Measurements from ENCODE around the gene LCE2B.
"Not testable (repeated sequence)": the region's sequence is repeated elsewhere in the genome, so short reads cannot be mapped to it uniquely, and the experiment has no call there.

The LCE2B gene

DNA sequence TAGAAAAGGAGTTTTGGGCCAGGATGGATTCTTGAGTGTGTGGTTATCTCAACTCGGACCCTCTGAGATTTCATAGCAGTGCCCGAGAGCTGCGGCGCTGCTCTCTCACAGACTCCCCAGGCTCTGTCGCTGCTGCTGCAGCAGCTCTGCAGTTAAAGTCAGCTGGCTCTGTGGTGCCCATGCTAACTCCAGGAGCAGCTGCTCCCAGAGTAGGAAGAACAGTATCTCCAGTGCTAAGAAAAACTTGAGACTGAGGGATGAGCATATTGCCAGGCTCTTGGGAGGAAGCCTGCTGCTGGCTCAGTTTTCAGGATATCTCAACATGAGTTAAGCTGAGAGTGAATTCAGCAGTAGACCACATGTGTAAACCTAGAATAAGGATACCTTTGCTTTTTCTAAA, 18.3 kb upstream of the LCE2B start:
- no peak overlapping the region for H3K27ac ChIP-seq (ENCODE audit: insufficient read depth, low read depth, low read length, poor library complexity, severe bottlenecking)
- peaks cover 9% of the 10 kb centered on the region for H3K9me3 ChIP-seq (ENCODE audit: control insufficient read depth, low read length)
- H3K4me1 ChIP-seq (ENCODE audit: control insufficient read depth, insufficient read depth, low read length) = no peaks in the 10 kb centered on the region
- H3K27me3 ChIP-seq (ENCODE audit: control insufficient read depth, insufficient read depth, low read length, poor library complexity, severe bottlenecking) = no peaks in the 10 kb centered on the region
- WGBS, 2 experiments = 84 to 89% methylated on average over 5 of the region's 5 CpGs
- H3K36me3 ChIP-seq (ENCODE audit: control insufficient read depth, insufficient read depth, low read length) = no peaks in the 10 kb centered on the region
- no peak overlapping the region for H3K4me3 ChIP-seq (ENCODE audit: insufficient read depth, low read depth, low read length)

DNA sequence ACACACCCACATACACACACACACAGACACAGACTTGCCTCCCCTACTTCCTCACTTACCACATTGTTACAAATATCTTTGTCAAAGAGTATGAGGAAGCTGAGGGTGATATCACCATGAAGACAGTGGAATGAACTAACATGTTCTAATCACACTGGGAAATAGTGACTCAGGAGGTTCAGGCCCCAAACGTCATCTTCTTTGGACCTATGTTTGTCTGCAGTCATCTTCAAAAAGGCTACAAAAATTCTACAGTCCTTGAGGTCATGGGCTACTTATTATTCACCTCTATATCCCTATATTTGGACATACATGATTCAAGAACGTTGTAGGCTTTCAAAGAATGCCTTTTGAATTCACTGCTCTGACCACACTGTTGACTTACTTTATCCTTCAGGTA, 12.9 kb upstream of the LCE2B start:
- Histone ChIP-seq H3K4me3 (ENCODE audit: insufficient read depth, low read depth, low read length) (no peak overlapping the region), H3K4me1 (ENCODE audit: control insufficient read depth, insufficient read depth, low read length) (no peaks in the 10 kb centered on the region), H3K27me3 (ENCODE audit: control insufficient read depth, insufficient read depth, low read length, poor library complexity, severe bottlenecking) (no peaks in the 10 kb centered on the region), H3K9me3 (ENCODE audit: control insufficient read depth, low read length) (peaks cover 7% of the 10 kb centered on the region), H3K36me3 (ENCODE audit: control insufficient read depth, insufficient read depth, low read length) (no peaks in the 10 kb centered on the region), H3K27ac (ENCODE audit: insufficient read depth, low read depth, low read length, poor library complexity, severe bottlenecking) (no peak overlapping the region)
- WGBS, 2 experiments = 15 to 23% methylated on average over 2 of the region's 2 CpGs

DNA sequence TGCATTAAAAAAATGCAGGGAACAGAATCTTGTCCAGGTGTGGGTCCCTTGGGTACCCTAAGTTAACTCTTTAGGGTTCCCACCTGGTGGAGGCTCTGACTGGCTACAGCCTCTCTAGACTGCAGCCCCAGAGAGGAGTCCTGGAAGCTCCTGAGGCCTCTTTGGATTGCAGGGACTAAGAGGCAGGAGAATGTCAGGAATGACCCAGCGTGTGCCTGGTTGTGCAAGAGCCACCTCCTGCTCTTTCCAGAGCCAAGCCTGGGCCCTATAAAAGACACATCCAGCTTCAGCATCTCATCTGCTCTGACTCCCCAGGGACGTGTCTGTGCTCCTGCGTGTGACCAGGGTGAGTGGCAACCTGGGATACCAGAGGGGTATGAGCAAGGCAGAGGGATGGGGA, 10.9 kb upstream of the LCE2B start, which contains the start of gene LCE2C:
Gene LCE2C (plus strand): TSS at position 297 of the 400 bp plus-strand sequence. CDS start 737 bp downstream, outside the sequence.
- not testable (repeated sequence) for H3K4me3 ChIP-seq (ENCODE audit: insufficient read depth, low read depth, low read length); H3K4me1 ChIP-seq (ENCODE audit: control insufficient read depth, insufficient read depth, low read length); H3K27me3 ChIP-seq (ENCODE audit: control insufficient read depth, insufficient read depth, low read length, poor library complexity, severe bottlenecking); H3K27ac ChIP-seq (ENCODE audit: insufficient read depth, low read depth, low read length, poor library complexity, severe bottlenecking); H3K36me3 ChIP-seq (ENCODE audit: control insufficient read depth, insufficient read depth, low read length)
- H3K9me3 ChIP-seq (ENCODE audit: control insufficient read depth, low read length) = peaks cover 14% of the 10 kb centered on the region
- WGBS, 2 experiments = 17 to 27% methylated on average over 1 of the region's 3 CpGs

DNA sequence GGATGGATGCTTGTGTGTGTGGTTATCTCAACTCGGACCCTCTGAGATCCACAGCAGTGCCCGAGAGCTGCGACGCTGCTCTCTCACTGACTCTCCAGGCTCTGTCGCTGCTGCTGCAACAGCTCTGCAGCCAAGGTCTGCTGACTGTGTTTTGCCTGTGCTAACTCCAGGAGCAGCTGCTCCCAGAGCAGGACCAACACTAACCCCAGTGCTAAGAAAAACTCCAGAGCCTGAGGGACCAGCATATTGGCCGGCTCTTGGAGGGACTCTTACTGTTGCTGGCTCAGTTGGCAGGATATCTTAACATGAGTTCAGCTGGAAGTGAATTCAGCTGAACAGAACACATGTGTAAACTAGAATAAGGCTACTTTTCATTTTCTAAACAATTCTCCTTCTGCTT, 6.5 kb upstream of the LCE2B start:
- Histone ChIP-seq H3K9me3 (ENCODE audit: control insufficient read depth, low read length) (peaks cover 23% of the 10 kb centered on the region), H3K4me1 (ENCODE audit: control insufficient read depth, insufficient read depth, low read length) (no peaks in the 10 kb centered on the region), H3K27me3 (ENCODE audit: control insufficient read depth, insufficient read depth, low read length, poor library complexity, severe bottlenecking) (no peaks in the 10 kb centered on the region), H3K4me3 (ENCODE audit: insufficient read depth, low read depth, low read length) (no peak overlapping the region), H3K36me3 (ENCODE audit: control insufficient read depth, insufficient read depth, low read length) (no peaks in the 10 kb centered on the region), H3K27ac (ENCODE audit: insufficient read depth, low read depth, low read length, poor library complexity, severe bottlenecking) (no peak overlapping the region)
- whole genome bisulfite sequencing, 2 experiments = 82 to 89% methylated on average over 6 of the region's 6 CpGs

DNA sequence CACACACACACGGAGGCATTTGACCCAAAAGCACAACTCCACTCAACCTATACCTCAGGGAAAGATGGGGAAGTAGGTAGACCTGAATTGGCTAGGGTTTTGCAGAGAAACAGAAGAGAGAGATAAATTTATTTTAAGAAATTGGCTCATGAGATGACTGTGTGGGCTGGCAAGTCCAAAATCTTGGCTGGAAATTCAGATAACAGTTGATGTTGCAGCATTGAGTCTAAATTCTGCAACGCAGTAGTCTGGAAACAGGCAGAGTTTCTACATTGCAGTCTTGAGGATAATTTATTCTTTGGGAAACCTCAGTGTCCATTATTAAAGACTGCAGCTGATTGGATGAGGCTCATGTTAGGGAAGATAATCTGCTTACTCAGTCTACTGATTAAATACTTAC, 4.3 kb upstream of the LCE2B start:
- no peaks in the 10 kb centered on the region for H3K27me3 ChIP-seq (ENCODE audit: control insufficient read depth, insufficient read depth, low read length, poor library complexity, severe bottlenecking)
- 71 to 75% methylated on average over 1 of the region's 2 CpGs for WGBS, 2 experiments
- no peak overlapping the region for H3K4me3 ChIP-seq (ENCODE audit: insufficient read depth, low read depth, low read length)
- H3K9me3 ChIP-seq (ENCODE audit: control insufficient read depth, low read length) = peaks cover 21% of the 10 kb centered on the region
- no peaks in the 10 kb centered on the region for H3K36me3 ChIP-seq (ENCODE audit: control insufficient read depth, insufficient read depth, low read length)
- no peaks in the 10 kb centered on the region for H3K4me1 ChIP-seq (ENCODE audit: control insufficient read depth, insufficient read depth, low read length)
- no peak overlapping the region for H3K27ac ChIP-seq (ENCODE audit: insufficient read depth, low read depth, low read length, poor library complexity, severe bottlenecking)

DNA sequence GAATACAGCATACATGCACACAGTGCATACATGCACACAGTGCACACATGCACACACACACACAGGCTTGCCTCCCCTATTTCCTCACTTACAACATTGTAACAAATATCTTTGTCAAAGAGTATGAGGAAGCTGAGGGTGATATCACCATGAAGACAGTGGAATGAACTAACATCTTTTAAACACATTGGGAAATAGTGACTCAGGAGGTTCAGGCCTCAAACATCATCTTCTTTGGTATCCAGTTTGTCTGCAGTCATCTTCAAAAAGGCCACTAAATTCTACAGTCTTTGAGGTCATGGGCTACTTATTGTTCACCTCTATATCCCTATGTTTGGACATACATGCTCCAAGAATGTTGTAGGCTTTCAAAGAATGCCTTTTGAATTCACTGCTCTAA, 2.1 kb upstream of the LCE2B start:
- Histone ChIP-seq H3K27me3 (ENCODE audit: control insufficient read depth, insufficient read depth, low read length, poor library complexity, severe bottlenecking) (no peaks in the 10 kb centered on the region), H3K36me3 (ENCODE audit: control insufficient read depth, insufficient read depth, low read length) (no peaks in the 10 kb centered on the region), H3K4me3 (ENCODE audit: insufficient read depth, low read depth, low read length) (no peak overlapping the region), H3K4me1 (ENCODE audit: control insufficient read depth, insufficient read depth, low read length) (no peaks in the 10 kb centered on the region), H3K9me3 (ENCODE audit: control insufficient read depth, low read length) (peaks cover 15% of the 10 kb centered on the region), H3K27ac (ENCODE audit: insufficient read depth, low read depth, low read length, poor library complexity, severe bottlenecking) (no peak overlapping the region)

DNA sequence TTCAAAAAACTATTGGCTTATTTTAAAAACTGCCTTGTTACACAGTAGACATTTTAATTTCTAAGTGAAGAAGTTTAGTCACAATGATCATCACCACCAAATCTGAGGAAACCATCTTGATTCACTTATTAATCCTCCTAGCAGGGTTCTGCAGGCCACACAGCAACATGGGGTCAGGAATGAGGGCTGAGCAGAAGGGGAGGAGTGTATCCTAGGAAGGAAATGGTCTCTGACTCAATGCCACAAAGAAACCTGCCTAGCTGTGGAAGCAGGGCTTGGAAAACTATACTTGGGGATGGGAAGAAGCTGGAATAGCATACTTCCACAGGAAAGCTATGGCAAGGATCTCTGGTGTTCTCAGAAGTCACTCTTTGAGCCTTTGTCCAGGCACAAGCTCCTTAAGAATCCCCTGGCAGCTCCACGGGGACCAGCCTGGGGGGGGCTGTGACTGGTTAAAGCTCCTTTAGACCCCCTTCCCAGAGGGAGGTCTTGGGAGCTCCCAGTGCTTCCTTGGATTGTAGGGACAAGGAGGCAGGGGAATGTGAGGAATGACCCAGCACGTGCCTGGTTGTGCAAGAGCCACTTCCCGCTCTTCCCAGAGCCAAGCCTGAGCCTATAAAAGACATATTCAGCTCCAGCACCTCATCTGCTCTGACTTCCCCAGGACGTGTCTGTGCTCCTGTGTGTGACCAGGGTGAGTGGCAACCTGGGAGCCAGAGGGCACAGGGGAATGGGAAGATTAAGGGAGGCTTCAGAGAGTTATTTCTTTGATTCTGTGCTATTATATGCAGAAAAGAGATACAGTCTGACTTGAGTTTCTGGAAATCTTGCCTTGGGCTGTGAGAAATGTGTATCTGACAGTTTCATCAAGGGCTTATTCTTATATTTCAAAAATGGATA, 12.0 kb downstream of the LCE2B start, which contains the start of gene LCE2A:
Gene LCE2A (plus strand): TSS at position 645 of the 900 bp plus-strand sequence. CDS start 557 bp downstream, outside the sequence.
- H3K27me3 ChIP-seq (ENCODE audit: control insufficient read depth, insufficient read depth, low read length, poor library complexity, severe bottlenecking) = no peaks in the 10 kb centered on the region
- H3K9me3 ChIP-seq (ENCODE audit: control insufficient read depth, low read length) = peaks cover 12% of the 10 kb centered on the region
- H3K36me3 ChIP-seq (ENCODE audit: control insufficient read depth, insufficient read depth, low read length) = no peaks in the 10 kb centered on the region
- H3K4me3 ChIP-seq (ENCODE audit: insufficient read depth, low read depth, low read length) = no peak within 1 kb of the TSS
- H3K4me1 ChIP-seq (ENCODE audit: control insufficient read depth, insufficient read depth, low read length) = no peaks in the 10 kb centered on the region
- 46% methylated on average over 4 of the region's 4 CpGs for WGBS, 2 experiments
- H3K27ac ChIP-seq (ENCODE audit: insufficient read depth, low read depth, low read length, poor library complexity, severe bottlenecking) = no peak within 1 kb of the TSS

DNA sequence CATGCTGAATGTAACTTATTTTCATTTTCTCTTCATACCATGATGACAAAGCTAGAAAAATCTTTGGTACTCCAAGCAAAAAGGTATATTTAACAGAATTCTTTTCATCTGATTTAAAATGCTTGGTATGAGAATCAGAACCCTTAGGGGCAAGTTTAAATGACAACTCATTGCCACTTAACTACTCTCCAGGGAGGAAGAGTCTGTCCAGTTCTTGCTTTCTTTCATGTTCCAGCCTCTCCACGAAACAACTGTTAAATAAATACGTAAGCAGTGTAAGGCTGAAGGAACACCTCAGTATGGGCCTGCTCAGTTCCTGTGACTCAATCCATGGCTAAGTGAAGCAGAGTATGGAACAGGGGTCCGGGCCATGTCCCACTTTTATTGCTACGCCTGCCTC, 13.8 kb downstream of the LCE2B start:
- Histone ChIP-seq H3K27ac (ENCODE audit: insufficient read depth, low read depth, low read length, poor library complexity, severe bottlenecking) (no peak overlapping the region), H3K9me3 (ENCODE audit: control insufficient read depth, low read length) (peaks cover 19% of the 10 kb centered on the region), H3K4me3 (ENCODE audit: insufficient read depth, low read depth, low read length) (no peak overlapping the region), H3K36me3 (ENCODE audit: control insufficient read depth, insufficient read depth, low read length) (no peaks in the 10 kb centered on the region), H3K4me1 (ENCODE audit: control insufficient read depth, insufficient read depth, low read length) (no peaks in the 10 kb centered on the region), H3K27me3 (ENCODE audit: control insufficient read depth, insufficient read depth, low read length, poor library complexity, severe bottlenecking) (no peaks in the 10 kb centered on the region)
- WGBS, 2 experiments = 73 to 75% methylated on average over 3 to 4 of the region's 4 CpGs

DNA sequence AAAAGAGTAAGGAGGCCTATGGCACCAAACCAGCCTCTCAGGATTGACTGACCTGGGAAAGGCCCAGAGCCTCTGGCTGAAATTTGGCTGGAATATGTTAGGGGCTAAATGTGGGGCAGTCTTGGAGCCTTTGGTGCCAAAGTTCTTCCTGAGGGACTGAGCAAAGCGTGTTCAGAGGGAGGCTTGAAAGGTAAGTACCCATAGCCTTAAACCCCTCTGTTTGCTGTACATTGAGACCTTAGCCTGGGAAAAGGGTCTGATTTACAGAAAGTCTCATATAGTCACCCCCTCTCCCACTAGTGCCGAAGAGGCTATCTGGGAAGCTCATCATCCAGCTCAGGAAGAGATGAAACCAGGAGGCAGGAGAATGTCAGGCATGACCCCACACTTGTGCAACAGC, 21.9 kb downstream of the LCE2B start, which contains the start of gene LCE4A:
Gene LCE4A (plus strand): TSS at position 301 of the 400 bp plus-strand sequence. CDS start 916 bp downstream, outside the sequence.
- H3K36me3 ChIP-seq (ENCODE audit: control insufficient read depth, insufficient read depth, low read length) = no peaks in the 10 kb centered on the region
- H3K4me1 ChIP-seq (ENCODE audit: control insufficient read depth, insufficient read depth, low read length) = no peaks in the 10 kb centered on the region
- no peak within 1 kb of the TSS for H3K4me3 ChIP-seq (ENCODE audit: insufficient read depth, low read depth, low read length)
- WGBS, 2 experiments = 61 to 65% methylated on average over 2 of the region's 2 CpGs
- no peak within 1 kb of the TSS for H3K27ac ChIP-seq (ENCODE audit: insufficient read depth, low read depth, low read length, poor library complexity, severe bottlenecking)
- H3K27me3 ChIP-seq (ENCODE audit: control insufficient read depth, insufficient read depth, low read length, poor library complexity, severe bottlenecking) = no peaks in the 10 kb centered on the region
- peaks cover 21% of the 10 kb centered on the region for H3K9me3 ChIP-seq (ENCODE audit: control insufficient read depth, low read length)

DNA sequence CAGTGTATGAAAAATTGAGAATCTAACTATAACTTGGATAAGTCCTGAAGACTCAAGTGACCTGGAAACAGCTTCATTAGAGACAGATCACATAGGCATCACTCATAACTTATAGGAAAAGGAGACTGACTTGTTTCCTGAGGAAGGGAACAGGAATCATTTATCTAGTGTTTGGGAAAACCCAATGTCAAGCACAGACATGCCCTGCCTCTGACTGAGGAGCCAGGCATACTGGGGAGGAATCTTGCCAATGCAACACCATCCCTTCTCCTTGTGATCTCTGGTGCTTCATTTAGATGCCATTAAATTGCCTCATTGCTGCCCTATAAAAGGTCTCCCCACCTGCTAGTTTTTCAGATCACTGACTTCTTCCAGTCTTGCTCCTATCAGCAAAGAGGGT, 32.3 kb downstream of the LCE2B start:
- Histone ChIP-seq H3K4me1 (ENCODE audit: control insufficient read depth, insufficient read depth, low read length) (no peaks in the 10 kb centered on the region), H3K27me3 (ENCODE audit: control insufficient read depth, insufficient read depth, low read length, poor library complexity, severe bottlenecking) (no peaks in the 10 kb centered on the region), H3K27ac (ENCODE audit: insufficient read depth, low read depth, low read length, poor library complexity, severe bottlenecking) (no peak overlapping the region), H3K9me3 (ENCODE audit: control insufficient read depth, low read length) (peaks cover 15% of the 10 kb centered on the region), H3K4me3 (ENCODE audit: insufficient read depth, low read depth, low read length) (no peak overlapping the region), H3K36me3 (ENCODE audit: control insufficient read depth, insufficient read depth, low read length) (no peaks in the 10 kb centered on the region)
